GM15510 (cell line): ENCODE measurements around the gene ILDR2.

Source experiments
- POLR2A ChIP-seq: IDR thresholded peaks from 3 replicates; pipeline ENCODE4 v1.6.1; 2011; ENCODE audit warnings: borderline replicate concordance; ENCODE audit not compliant: insufficient read length; ENCODE audit errors: extremely low read depth

Gene ILDR2

GRCh38 chr1:166975361-166976129, at the start of gene ILDR2:
ILDR2 (minus strand) TSS chr1:166975540; CDS start chr1:166975268, 272 bp downstream.
- no peak for TF ChIP-seq POLR2A

GRCh38 chr1:167022384-167022783, 47.0 kb upstream of the ILDR2 start:
- TF ChIP-seq POLR2A, result no peak

- TF ChIP-seq POLR2A, result no peak
Measured at GRCh38 chr1:167016100-167016750, 40.9 kb upstream of the ILDR2 start.

GRCh38 chr1:167013108-167013929, 38.0 kb upstream of the ILDR2 start:
- no peak for TF ChIP-seq POLR2A

GRCh38 chr1:167012570-167012969, 37.2 kb upstream of the ILDR2 start:
- TF ChIP-seq POLR2A, result no peak

- TF ChIP-seq POLR2A, result no peak
Measured at GRCh38 chr1:167011560-167012191, 36.3 kb upstream of the ILDR2 start.

GRCh38 chr1:167003711-167004110, 28.4 kb upstream of the ILDR2 start:
- TF ChIP-seq POLR2A, result no peak

GRCh38 chr1:167002354-167002753, 27.0 kb upstream of the ILDR2 start:
- TF ChIP-seq POLR2A, result no peak

- TF ChIP-seq POLR2A, result no peak
Measured at GRCh38 chr1:167000546-167000945, 25.2 kb upstream of the ILDR2 start.

- no peak for TF ChIP-seq POLR2A
Measured at GRCh38 chr1:166999500-167000055, 24.2 kb upstream of the ILDR2 start.

- no peak for TF ChIP-seq POLR2A
Measured at GRCh38 chr1:166999075-166999474, 23.7 kb upstream of the ILDR2 start.

- TF ChIP-seq POLR2A, result no peak
Measured at GRCh38 chr1:166988974-166989515, 13.7 kb upstream of the ILDR2 start, which contains the start of gene MAEL. MAEL (plus strand) TSS chr1:166989280; CDS start chr1:166989353, 73 bp downstream.

GRCh38 chr1:166981589-166981988, 6.2 kb upstream of the ILDR2 start:
- no peak for TF ChIP-seq POLR2A

GRCh38 chr1:166980818-166981217, 5.5 kb upstream of the ILDR2 start:
- no peak for TF ChIP-seq POLR2A
